ENCODE measurements around the gene TTN. TPM values are rescaled to one million over a fixed set of nuclear protein-coding genes. Genes with fewer than 3 reads are reported as not detected.

TTN gene
- total RNA-seq, 1 donor from 2014 or later = 3.8 TPM

- H3K9me3 Mint-ChIP-seq (ENCODE audit: unreplicated experiment) = no peaks in the 10 kb centered on the region
- no peak for DNase-seq (ENCODE audit: low spot score)
- no peak overlapping the region for H3K4me3 Mint-ChIP-seq (ENCODE audit: unreplicated experiment)
- H3K4me1 Mint-ChIP-seq (ENCODE audit: unreplicated experiment) = no peaks in the 10 kb centered on the region
- H3K27ac Mint-ChIP-seq (ENCODE audit: unreplicated experiment) = no peak overlapping the region
- no peaks in the 10 kb centered on the region for H3K36me3 Mint-ChIP-seq (ENCODE audit: low read depth, unreplicated experiment)
- no peaks in the 10 kb centered on the region for H3K27me3 Mint-ChIP-seq (ENCODE audit: unreplicated experiment)
- no peak for TF ChIP-seq CTCF (IDR thresholded peaks at IDR 0.05; ENCODE audit: unreplicated experiment)
Observed at GRCh38 chr2:178723786-178724346, 83.4 kb downstream of the TTN start.

GRCh38 chr2:178722296-178722695 is 84.9 kb downstream of the TTN start:
- Mint-ChIP-seq H3K4me1 (ENCODE audit: unreplicated experiment) (no peaks in the 10 kb centered on the region), H3K36me3 (ENCODE audit: low read depth, unreplicated experiment) (no peaks in the 10 kb centered on the region), H3K9me3 (ENCODE audit: unreplicated experiment) (no peaks in the 10 kb centered on the region), H3K4me3 (ENCODE audit: unreplicated experiment) (no peak overlapping the region), H3K27me3 (ENCODE audit: unreplicated experiment) (no peaks in the 10 kb centered on the region), H3K27ac (ENCODE audit: unreplicated experiment) (no peak overlapping the region)
- TF ChIP-seq CTCF (IDR thresholded peaks at IDR 0.05; ENCODE audit: unreplicated experiment) = no peak
- no peak for DNase-seq (ENCODE audit: low spot score)

GRCh38 chr2:178718988-178719387 is 88.2 kb downstream of the TTN start:
- no peak overlapping the region for H3K27ac Mint-ChIP-seq (ENCODE audit: unreplicated experiment)
- H3K4me3 Mint-ChIP-seq (ENCODE audit: unreplicated experiment) = no peak overlapping the region
- peaks cover 11% of the 10 kb centered on the region for H3K4me1 Mint-ChIP-seq (ENCODE audit: unreplicated experiment)
- H3K9me3 Mint-ChIP-seq (ENCODE audit: unreplicated experiment) = no peaks in the 10 kb centered on the region
- H3K36me3 Mint-ChIP-seq (ENCODE audit: low read depth, unreplicated experiment) = no peaks in the 10 kb centered on the region
- DNase-seq (ENCODE audit: low spot score) = no peak
- no peak for TF ChIP-seq CTCF (IDR thresholded peaks at IDR 0.05; ENCODE audit: unreplicated experiment)
- no peaks in the 10 kb centered on the region for H3K27me3 Mint-ChIP-seq (ENCODE audit: unreplicated experiment)

GRCh38 chr2:178718283-178718682 is 88.9 kb downstream of the TTN start:
- Mint-ChIP-seq H3K4me1 (ENCODE audit: unreplicated experiment) (peaks cover 13% of the 10 kb centered on the region), H3K4me3 (ENCODE audit: unreplicated experiment) (no peak overlapping the region), H3K27ac (ENCODE audit: unreplicated experiment) (no peak overlapping the region), H3K9me3 (ENCODE audit: unreplicated experiment) (no peaks in the 10 kb centered on the region), H3K36me3 (ENCODE audit: low read depth, unreplicated experiment) (no peaks in the 10 kb centered on the region), H3K27me3 (ENCODE audit: unreplicated experiment) (no peaks in the 10 kb centered on the region)
- DNase-seq (ENCODE audit: low spot score) = no peak
- no peak for TF ChIP-seq CTCF (IDR thresholded peaks at IDR 0.05; ENCODE audit: unreplicated experiment)

GRCh38 chr2:178716394-178716793 is 90.8 kb downstream of the TTN start:
- no peak for DNase-seq (ENCODE audit: low spot score)
- no peaks in the 10 kb centered on the region for H3K36me3 Mint-ChIP-seq (ENCODE audit: low read depth, unreplicated experiment)
- no peak for TF ChIP-seq CTCF (IDR thresholded peaks at IDR 0.05; ENCODE audit: unreplicated experiment)
- no peaks in the 10 kb centered on the region for H3K9me3 Mint-ChIP-seq (ENCODE audit: unreplicated experiment)
- peaks cover 17% of the 10 kb centered on the region for H3K4me1 Mint-ChIP-seq (ENCODE audit: unreplicated experiment)
- no peak overlapping the region for H3K4me3 Mint-ChIP-seq (ENCODE audit: unreplicated experiment)
- H3K27me3 Mint-ChIP-seq (ENCODE audit: unreplicated experiment) = no peaks in the 10 kb centered on the region
- H3K27ac Mint-ChIP-seq (ENCODE audit: unreplicated experiment) = no peak overlapping the region
